ENCODE results near the gene HOXA13. TPM values are rescaled to one million over a fixed set of nuclear protein-coding genes. Genes with fewer than 3 reads are reported as not detected.
A peak's percentile ranks its signal among the peaks of the same experiment; 100 is the strongest.

The HOXA13 gene
- total RNA-seq, 1 donor from 2014 or later, result not detected

DNA sequence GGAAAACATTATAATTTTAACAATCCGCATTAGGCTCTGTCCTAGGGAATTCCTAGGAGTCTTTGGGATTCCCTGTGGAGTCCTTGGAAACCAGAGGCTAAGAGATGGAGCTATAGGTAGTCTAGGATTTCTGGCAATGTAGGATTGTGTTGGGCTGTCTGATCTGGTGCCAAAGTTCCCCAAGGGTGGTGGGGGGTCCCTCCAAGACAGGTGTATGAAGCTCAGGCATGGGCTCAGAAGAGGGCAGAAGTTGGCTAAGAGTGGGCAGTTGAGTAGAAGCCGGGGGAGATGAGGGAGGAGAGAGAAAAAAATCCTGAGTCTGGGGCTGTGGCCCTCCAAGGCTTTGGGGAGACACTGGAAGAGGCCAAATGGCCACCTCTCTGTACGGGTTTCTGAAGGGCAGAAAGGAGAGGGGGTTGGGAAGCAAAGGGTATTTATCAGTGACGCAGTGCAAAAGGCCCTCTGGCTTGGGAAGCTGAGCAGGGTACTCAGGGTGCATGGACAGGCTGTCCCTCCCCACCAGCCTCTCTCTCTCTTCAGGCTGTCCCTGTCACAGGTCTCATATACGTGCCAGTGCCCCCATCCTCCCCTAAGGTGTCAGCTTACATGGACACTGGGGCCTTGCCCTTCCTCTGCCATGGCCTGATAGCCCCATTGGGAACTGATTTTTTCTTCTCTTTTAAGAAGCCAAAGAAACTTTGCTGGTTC lies 53.2 kb downstream of the HOXA13 start:
- Mint-ChIP-seq H3K4me3 (ENCODE audit: unreplicated experiment) (no peak overlapping the region), H3K27me3 (ENCODE audit: unreplicated experiment) (peaks cover 53% of the 10 kb centered on the region), H3K27ac (ENCODE audit: unreplicated experiment) (no peak overlapping the region), H3K9me3 (ENCODE audit: unreplicated experiment) (no peaks in the 10 kb centered on the region), H3K4me1 (ENCODE audit: unreplicated experiment) (peaks cover 28% of the 10 kb centered on the region), H3K36me3 (ENCODE audit: low read depth, unreplicated experiment) (peaks cover 4% of the 10 kb centered on the region)
- DNase-seq (ENCODE audit: low spot score), result no peak
- TF ChIP-seq, protein P1, sequence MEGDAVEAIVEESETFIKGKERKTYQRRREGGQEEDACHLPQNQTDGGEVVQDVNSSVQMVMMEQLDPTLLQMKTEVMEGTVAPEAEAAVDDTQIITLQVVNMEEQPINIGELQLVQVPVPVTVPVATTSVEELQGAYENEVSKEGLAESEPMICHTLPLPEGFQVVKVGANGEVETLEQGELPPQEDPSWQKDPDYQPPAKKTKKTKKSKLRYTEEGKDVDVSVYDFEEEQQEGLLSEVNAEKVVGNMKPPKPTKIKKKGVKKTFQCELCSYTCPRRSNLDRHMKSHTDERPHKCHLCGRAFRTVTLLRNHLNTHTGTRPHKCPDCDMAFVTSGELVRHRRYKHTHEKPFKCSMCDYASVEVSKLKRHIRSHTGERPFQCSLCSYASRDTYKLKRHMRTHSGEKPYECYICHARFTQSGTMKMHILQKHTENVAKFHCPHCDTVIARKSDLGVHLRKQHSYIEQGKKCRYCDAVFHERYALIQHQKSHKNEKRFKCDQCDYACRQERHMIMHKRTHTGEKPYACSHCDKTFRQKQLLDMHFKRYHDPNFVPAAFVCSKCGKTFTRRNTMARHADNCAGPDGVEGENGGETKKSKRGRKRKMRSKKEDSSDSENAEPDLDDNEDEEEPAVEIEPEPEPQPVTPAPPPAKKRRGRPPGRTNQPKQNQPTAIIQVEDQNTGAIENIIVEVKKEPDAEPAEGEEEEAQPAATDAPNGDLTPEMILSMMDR (IDR thresholded peaks at IDR 0.05; ENCODE audit: unreplicated experiment), result no peak

DNA sequence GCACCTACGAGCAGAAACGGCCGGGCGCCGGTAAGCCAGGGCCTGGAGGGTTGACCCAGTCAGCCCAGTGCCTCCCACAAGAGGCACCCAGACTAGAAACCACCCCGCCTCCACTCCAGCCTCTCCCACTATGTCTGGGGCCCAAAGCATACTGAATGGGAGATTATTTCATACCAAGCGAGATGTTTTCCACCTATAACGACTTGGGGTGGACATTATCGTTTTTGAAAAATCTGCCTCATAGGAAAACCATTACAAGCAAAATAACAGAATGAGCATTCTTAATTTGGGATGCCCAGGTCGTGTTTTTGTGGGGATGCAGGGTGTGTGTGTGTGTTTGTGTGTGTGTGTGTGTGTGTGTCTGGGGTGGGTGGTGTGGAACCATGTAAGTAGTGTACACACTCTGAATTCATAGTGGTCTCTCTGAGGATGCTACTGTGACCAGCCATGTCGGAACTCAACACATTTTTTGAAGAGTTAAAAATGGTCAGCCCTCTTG lies 53.9 kb downstream of the HOXA13 start:
- DNase-seq (ENCODE audit: low spot score), result no peak
- Mint-ChIP-seq H3K4me3 (ENCODE audit: unreplicated experiment) (peak overlapping the region; percentile 58), H3K27ac (ENCODE audit: unreplicated experiment) (no peak overlapping the region), H3K4me1 (ENCODE audit: unreplicated experiment) (peaks cover 24% of the 10 kb centered on the region), H3K36me3 (ENCODE audit: low read depth, unreplicated experiment) (peaks cover 8% of the 10 kb centered on the region), H3K27me3 (ENCODE audit: unreplicated experiment) (peaks cover 46% of the 10 kb centered on the region), H3K9me3 (ENCODE audit: unreplicated experiment) (no peaks in the 10 kb centered on the region)
- TF ChIP-seq, protein P1 (IDR thresholded peaks at IDR 0.05; ENCODE audit: unreplicated experiment), result no peak

DNA sequence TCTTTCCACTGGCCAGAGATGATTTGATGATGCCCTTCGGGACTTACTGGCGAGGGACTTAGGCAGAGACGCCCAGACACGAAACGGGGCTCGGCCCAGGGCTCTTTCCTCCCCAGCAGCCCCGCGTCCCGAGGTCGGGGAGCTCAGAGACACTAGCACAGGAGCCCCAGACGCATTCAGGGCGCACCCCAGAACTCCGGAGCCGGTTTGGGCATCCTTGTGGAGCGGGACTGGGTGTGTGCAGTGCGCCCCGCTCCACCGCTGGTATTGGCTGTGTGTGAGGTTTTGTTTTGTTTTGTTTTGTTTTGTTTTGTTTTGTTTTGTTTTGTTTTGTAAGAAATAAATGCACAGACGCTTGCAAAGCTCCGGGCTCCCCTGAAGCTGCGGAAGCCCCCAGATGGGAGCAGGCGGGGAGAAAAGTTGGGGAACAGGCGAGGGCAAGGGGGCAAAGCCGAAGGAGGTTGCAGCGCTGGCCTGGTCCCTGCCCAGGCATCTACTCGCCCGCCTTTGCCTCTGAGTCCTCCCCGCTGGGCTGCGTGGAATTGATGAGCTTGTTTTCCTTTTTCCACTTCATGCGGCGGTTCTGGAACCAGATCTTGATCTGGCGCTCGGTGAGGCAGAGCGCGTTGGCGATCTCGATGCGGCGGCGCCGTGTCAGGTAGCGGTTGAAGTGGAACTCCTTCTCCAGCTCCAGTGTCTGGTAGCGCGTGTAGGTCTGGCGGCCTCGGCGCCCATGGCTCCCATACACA lies 54.6 kb downstream of the HOXA13 start:
- TF ChIP-seq, protein P1 (IDR thresholded peaks at IDR 0.05; ENCODE audit: unreplicated experiment), result no peak
- H3K9me3 Mint-ChIP-seq (ENCODE audit: unreplicated experiment), result no peaks in the 10 kb centered on the region
- peak overlapping the region; percentile 37 for H3K4me3 Mint-ChIP-seq (ENCODE audit: unreplicated experiment)
- peaks cover 23% of the 10 kb centered on the region for H3K4me1 Mint-ChIP-seq (ENCODE audit: unreplicated experiment)
- no peak overlapping the region for H3K27ac Mint-ChIP-seq (ENCODE audit: unreplicated experiment)
- no peak for DNase-seq (ENCODE audit: low spot score)
- H3K36me3 Mint-ChIP-seq (ENCODE audit: low read depth, unreplicated experiment), result peaks cover 8% of the 10 kb centered on the region
- H3K27me3 Mint-ChIP-seq (ENCODE audit: unreplicated experiment), result peaks cover 44% of the 10 kb centered on the region

DNA sequence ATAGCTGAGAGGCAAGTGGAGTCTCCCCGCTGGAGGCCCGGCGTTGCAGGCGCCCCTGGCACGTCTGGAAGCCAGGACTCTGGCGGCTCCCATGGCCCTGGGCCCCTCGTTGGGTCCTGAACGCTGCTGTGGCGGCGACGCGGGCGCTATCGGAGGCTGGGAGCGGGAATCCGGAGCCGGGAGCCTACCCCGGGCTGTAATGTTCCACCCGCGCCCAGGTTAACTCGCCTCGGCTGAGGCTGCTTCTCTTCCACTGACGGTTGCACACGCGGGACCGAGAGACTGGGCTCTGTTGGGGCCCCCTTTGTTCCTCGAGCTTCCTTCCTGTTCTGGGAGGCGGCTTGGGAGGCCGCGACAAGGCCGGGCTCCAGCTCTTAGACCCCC lies 55.1 kb downstream of the HOXA13 start:
- Mint-ChIP-seq H3K27me3 (ENCODE audit: unreplicated experiment) (peaks cover 41% of the 10 kb centered on the region), H3K9me3 (ENCODE audit: unreplicated experiment) (no peaks in the 10 kb centered on the region), H3K4me3 (ENCODE audit: unreplicated experiment) (peak overlapping the region; percentile 37), H3K4me1 (ENCODE audit: unreplicated experiment) (peaks cover 24% of the 10 kb centered on the region), H3K27ac (ENCODE audit: unreplicated experiment) (no peak overlapping the region), H3K36me3 (ENCODE audit: low read depth, unreplicated experiment) (peaks cover 8% of the 10 kb centered on the region)
- DNase-seq (ENCODE audit: low spot score), result no peak
- TF ChIP-seq, protein P1 (IDR thresholded peaks at IDR 0.05; ENCODE audit: unreplicated experiment), result no peak

Small RNA genes within 50 kb of the gene (microRNA-seq; reads per million reads assigned to microRNA genes)
- 272 reads per million, percentile 87 among the genes with 10 or more reads in this experiment for gene MIR196B (ENCODE audit: unreplicated experiment)

Other genes with a start within 250 kb of the HOXA13 start
- gene HOXA1, start 104.1 kb downstream of the HOXA13 start, total RNA-seq (ENCODE audit: unreplicated experiment), result 3.5 TPM
- gene HOXA2, start 97.4 kb downstream of the HOXA13 start, total RNA-seq (ENCODE audit: unreplicated experiment), result 1.1 TPM
- gene HOXA4, start 69.3 kb downstream of the HOXA13 start, total RNA-seq (ENCODE audit: unreplicated experiment), result 0.31 TPM
- 0.59 TPM for gene HOXA5, start 56.4 kb downstream of the HOXA13 start, total RNA-seq (ENCODE audit: unreplicated experiment)
- gene HOXA6, start 52.3 kb downstream of the HOXA13 start, total RNA-seq (ENCODE audit: unreplicated experiment), result not detected
- 0.13 TPM for gene HOXA3, start 47.5 kb downstream of the HOXA13 start, total RNA-seq (ENCODE audit: unreplicated experiment)
- gene HOXA7, start 43.4 kb downstream of the HOXA13 start, total RNA-seq (ENCODE audit: unreplicated experiment), result not detected
- 0.80 TPM for gene HOXA9, start 34.6 kb downstream of the HOXA13 start, total RNA-seq (ENCODE audit: unreplicated experiment)
- gene HOXA10, start 25.8 kb downstream of the HOXA13 start, total RNA-seq (ENCODE audit: unreplicated experiment), result not detected
- not detected for gene HOXA11, start 14.9 kb downstream of the HOXA13 start, total RNA-seq (ENCODE audit: unreplicated experiment)
- gene EVX1, start 42.7 kb upstream of the HOXA13 start, total RNA-seq (ENCODE audit: unreplicated experiment), result 0.51 TPM